Measurements from ENCODE around the gene ATG2B.

The ATG2B gene

DNA sequence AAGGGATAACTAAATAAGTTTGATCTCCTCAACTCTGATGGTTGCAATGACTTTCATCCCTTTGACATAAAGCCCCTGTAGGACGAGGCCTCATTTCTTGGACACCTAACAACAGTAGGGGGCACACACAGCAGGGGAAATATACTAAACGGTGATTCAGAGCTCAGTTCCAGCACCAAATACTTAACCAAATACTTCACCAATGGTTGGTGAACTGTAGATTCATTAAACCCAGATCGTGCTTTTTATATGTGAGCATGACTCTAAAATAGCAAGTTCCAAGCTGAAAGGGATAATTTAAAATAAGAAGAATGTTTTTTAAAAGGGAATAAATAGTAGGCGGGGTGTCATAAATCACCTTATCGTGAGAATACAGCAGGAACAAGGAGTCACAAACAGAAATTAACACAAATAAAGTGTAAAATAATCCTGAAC, 53.2 kb downstream of the ATG2B start:
- DNase-seq (ENCODE audit: low read depth), result no peak

- DNase-seq (ENCODE audit: low read depth), result no peak
Observed at GRCh38 chr14:96309133-96309895, 53.8 kb downstream of the ATG2B start.

- DNase-seq (ENCODE audit: low read depth), result no peak
Observed at GRCh38 chr14:96307434-96307833, 55.7 kb downstream of the ATG2B start.

- no peak for DNase-seq (ENCODE audit: low read depth)
Observed at GRCh38 chr14:96304956-96305355, 58.2 kb downstream of the ATG2B start.

DNA sequence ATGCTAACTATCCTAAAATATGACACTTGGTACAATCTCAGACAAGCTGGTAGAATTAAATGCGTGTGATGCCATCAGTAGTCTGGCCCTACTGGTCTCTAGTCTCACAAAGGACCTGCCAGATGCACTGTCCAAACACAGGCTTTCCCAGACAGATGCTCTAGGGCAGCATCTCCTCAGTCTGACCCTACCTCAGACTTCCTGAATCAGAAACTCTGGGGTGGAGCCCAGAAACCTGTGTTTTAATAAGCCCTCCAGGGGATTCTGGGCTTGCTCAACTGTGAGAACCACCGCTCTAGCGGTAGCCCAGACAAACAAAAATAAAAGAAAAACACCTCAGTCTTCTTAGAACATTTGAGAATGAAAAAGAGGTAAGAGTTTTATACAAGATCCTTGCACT, 59.2 kb downstream of the ATG2B start:
- DNase-seq (ENCODE audit: low read depth), result no peak

- DNase-seq (ENCODE audit: low read depth), result no peak
Observed at GRCh38 chr14:96299441-96299840, 63.7 kb downstream of the ATG2B start.

DNA sequence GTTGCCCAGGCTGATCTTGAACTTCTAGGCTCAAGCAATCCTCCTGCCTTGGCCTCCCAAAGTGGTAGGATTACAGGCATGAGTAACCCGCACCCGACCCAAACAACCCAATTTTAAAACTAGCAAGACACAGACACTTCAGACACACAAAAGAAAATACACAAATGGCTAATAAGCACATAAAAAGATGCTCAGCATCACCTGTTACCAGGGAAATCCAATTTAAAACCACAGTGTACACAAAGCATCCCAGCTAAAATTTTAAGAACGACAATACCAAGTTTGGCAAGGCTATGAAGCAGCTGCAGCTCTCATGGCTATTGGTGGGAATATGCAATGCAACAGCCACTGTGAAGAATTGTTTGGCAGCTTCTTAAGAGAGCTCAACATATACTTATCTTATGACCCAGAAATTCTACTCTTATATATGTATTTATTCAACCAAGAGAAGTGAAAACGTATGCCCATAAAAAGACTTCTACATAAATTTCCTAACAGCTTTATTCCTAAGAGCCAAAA, 65.1 kb downstream of the ATG2B start:
- no peak for DNase-seq (ENCODE audit: low read depth)

- DNase-seq (ENCODE audit: low read depth), result no peak
Observed at GRCh38 chr14:96297000-96297399, 66.1 kb downstream of the ATG2B start.

- DNase-seq (ENCODE audit: low read depth), result no peak
Observed at GRCh38 chr14:96294246-96294645, 68.9 kb downstream of the ATG2B start.

DNA sequence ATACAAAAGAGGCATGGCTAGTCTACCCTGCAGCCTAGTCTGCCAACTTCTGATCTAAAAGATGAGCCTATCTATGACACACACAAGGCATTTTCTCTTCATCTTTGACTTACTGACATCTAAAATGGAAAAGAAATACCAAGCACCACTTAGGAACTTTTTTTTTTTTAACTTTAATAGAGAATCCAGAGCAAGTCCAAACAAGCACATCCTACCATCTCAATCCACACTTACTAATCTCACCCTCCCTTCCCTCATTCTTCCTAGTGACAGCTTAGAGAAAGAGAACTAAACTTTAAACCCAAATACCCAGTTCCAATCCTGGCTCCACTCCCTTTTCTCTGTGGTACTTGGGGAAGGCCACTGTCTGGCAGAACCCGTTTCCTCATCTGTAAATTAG, 75.3 kb downstream of the ATG2B start:
- DNase-seq (ENCODE audit: low read depth), result no peak

- DNase-seq (ENCODE audit: low read depth), result no peak
Observed at GRCh38 chr14:96286251-96286650, 76.9 kb downstream of the ATG2B start.

- no peak for DNase-seq (ENCODE audit: low read depth)
Observed at GRCh38 chr14:96285667-96286066, 77.5 kb downstream of the ATG2B start.

DNA sequence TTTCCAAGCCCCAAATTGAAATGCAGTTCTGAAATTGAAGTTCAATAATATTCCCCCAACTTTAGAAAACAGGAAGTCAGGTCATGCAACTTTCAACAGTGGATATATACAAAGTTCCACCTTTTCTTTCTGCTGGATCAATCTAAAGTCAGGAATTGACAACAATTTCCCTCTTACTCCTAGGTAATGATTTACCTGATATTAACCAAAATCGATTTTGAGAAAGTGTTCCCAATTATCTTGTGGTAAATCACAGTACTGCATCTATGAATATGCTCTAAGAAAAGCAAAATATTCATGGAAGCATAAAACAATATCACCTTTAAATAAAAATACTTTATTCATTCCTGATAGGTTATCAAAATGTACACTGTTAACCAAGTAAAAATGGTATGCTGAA, 78.7 kb downstream of the ATG2B start:
- DNase-seq (ENCODE audit: low read depth), result no peak

GRCh38 chr14:96284008-96284407, 79.1 kb downstream of the ATG2B start:
- DNase-seq (ENCODE audit: low read depth), result no peak

- no peak for DNase-seq (ENCODE audit: low read depth)
Observed at GRCh38 chr14:96281486-96281885, 81.7 kb downstream of the ATG2B start.

- no peak for DNase-seq (ENCODE audit: low read depth)
Observed at GRCh38 chr14:96280104-96280503, 83.0 kb downstream of the ATG2B start.

DNA sequence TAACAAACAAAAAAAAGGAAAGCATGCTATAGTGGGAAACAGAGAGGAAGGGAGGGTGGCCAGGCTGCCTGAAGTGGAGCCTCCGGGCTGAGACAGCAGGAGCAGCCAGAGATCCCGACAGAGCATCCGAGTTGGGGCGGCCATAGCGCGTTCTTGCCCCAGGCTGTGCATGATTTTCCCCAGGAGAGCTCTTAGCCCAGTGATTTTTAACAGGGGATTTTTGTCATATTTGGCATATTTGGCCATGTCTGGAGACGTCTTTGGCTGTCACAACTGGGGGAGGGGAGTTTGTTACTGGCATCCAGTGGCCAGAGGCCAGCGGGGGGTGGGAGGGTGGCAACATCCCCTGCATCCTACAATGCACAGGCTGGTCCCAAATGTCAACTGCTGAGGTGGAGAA, 83.6 kb downstream of the ATG2B start:
- DNase-seq (ENCODE audit: low read depth), result no peak

DNA sequence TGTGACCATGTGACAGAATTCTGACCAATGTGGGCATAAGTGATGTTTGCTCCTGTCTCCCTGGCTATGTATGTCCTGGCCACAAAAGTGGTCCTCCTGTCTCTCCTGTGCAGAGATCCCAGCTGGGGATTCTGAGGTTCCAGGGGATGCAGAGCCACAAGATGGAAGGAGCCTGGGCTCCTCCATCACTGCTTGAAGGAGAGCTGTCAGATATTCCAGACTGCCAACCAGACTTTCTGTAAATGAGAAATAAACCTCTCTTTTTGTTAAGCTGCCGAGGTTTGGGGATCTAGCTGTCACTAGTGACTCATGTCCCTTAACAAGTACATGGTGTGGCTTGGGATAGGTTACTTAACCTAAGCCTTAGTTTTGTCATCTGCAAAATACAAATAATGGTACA, 85.3 kb downstream of the ATG2B start:
- no peak for DNase-seq (ENCODE audit: low read depth)

DNA sequence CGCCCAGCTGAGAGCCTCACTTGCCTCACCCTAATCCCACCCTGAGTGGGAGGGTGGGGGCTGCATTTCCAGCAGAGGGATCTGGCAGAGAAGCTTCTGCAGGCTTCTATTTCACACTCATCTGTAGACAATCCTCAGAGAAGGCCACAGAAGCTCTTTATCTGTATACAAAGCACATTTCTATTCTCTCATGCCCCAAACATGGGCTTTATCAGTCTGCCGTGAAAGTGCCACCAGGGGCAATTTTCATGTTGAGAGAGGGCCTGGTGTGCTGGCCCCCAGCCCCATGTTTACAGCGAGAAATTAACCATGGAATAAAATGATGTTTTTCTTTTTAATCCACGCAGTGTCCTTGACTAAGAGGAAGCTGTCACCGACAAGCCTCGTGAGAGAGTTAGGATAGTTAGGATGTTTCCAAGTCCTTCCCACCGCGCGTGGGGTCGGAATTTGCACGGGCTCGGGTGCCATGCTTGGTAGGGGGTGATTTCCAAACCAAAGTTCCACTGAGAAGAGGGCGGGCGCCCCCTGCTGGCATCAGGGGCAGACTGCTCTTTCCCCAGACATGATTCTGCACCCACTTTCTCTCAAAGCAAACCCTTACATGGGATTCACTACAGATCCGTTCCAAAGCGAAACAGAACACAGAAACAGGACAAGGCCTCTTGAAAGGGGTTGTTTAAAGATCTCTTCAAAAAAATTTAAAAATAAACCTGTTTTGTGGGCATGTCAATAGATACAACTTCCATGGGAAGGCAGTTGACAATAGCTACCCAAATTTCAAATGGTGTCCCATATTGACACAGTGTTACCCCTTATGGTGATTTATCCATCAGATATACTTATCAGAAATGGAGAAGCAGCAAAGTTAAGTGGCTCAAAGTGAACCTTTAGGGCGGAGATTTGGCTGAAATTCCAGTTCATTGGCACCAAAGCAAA, 87.7 kb downstream of the ATG2B start:
- no peak for DNase-seq (ENCODE audit: low read depth)

DNA sequence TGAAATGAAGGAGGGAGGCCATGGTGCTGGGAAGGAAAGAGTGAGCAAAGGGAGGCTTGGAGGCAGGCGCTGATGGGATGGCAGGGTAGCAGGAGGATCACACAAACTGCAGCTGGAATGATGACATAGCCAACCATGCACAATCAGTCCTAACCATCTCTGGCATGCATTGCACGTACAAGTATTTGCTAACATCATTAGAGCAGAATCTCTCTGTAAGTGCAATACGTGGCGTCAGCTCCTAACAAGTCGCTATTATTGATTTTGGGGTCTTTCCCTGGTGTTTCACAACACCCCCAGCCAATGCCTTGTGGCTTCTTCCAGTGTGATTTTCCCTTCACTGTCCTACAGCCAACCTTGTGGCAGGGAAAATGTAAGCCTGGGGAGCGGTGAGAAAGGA, 88.6 kb downstream of the ATG2B start:
- no peak for DNase-seq (ENCODE audit: low read depth)

DNA sequence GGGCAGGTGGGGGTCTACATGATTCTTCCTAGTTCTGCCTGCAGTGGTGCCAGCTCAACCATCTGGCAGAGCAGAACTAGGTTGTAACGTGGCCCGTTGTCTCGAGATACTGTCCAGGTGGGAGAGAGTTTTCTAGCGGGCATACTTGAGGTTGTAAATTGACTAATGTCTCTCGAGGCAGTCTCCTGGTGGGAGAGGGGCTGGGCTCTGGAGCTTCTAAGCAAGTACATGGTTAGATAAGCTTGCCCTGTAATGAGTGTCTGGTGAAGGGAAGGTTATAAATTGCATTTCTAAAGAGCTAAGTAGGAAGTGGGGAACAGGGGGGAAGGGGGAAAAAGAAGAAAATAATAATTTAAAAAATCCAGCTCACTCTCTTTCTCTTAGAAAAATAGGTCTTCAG, 89.0 kb downstream of the ATG2B start:
- DNase-seq (ENCODE audit: low read depth), result no peak

DNA sequence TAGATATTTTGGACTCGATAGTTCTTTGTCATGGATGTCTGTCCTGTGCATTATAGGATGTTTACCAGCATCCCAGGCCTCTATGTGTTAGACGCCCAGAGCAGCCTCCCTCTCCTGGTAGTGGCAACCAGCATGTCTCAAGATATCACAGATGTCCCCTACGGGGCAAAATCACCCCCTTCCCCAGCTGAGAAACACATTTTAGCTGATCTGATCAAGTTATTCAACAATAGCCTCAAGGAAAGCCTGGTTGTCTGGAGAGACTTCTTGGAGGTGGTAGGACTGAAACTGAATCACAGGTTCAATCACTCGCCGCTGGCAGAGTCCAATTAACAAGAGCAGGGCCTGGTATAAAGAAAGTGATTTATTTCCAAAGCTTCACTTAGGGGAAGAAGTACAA, 89.5 kb downstream of the ATG2B start:
- DNase-seq (ENCODE audit: low read depth), result no peak
